Cardiac muscle cell (in vitro differentiated cells and primary cell): Measurements from ENCODE around the gene ZNF699. TPM values are rescaled to one million over a fixed set of nuclear protein-coding genes. Genes with fewer than 3 reads are reported as not detected.

Source experiments
- DNase-seq, 2 donors: peaks; one replicate each; pipeline versions ENCODE4 v3.0.0 to v3.0.0-alpha.2; 2010 to 2017; ENCODE audit warnings: low read depth in 1 of 2, low spot score in 1 of 2
- H3K27ac ChIP-seq: fragments of 200-600 bp; sonication (generic); 2 replicates; pipeline ENCODE4 v1.5.1; 2016
- H3K27me3 ChIP-seq: fragments of 200-600 bp; sonication (generic); 2 replicates; pipeline ENCODE4 v1.6.0; 2016; ENCODE audit warnings: control low read depth
- H3K36me3 ChIP-seq: fragments of 200-600 bp; sonication (generic); 2 replicates; pipeline ENCODE4 v1.5.1; 2016; ENCODE audit warnings: control low read depth
- H3K4me1 ChIP-seq: fragments of 200-600 bp; sonication (generic); 2 replicates; pipeline ENCODE4 v1.8.1; 2017; ENCODE audit warnings: low read depth, mild to moderate bottlenecking, mixed run types
- H3K4me3 ChIP-seq: fragments of 200-600 bp; sonication (generic); 2 replicates; pipeline ENCODE4 v1.5.1; 2016; ENCODE audit warnings: mild to moderate bottlenecking
- H3K9me3 ChIP-seq: fragments of 200-600 bp; sonication (generic); 2 replicates; pipeline ENCODE4 v1.5.1; 2017; ENCODE audit warnings: low read depth, mild to moderate bottlenecking, control low read depth
- polyA plus RNA-seq: library from polyadenylated mRNA; unstranded; fragments of >200 nt; fragmentation: Nextera tagmentation; extraction: Ambion mirVana; gene quantifications from 2 replicates; pipeline ENCODE4 v1.2.1, GENCODE V29; 2016
- total RNA-seq: library from RNA; depleted of rRNA; stranded (reverse); fragments of >200 nt; gene quantifications from 2 replicates; pipeline ENCODE4 v1.2.3, GENCODE V29; 2016
- TF ChIP-seq, protein P1 (sequence below): IDR thresholded peaks from 2 replicates; pipeline ENCODE4 v1.5.1; 2012; ENCODE audit warnings: low read depth, mild to moderate bottlenecking, low read length

ZNF699 gene
- total and polyA plus RNA-seq, 2 experiments from 2014 or later: 3.2 to 17.1 TPM

DNA sequence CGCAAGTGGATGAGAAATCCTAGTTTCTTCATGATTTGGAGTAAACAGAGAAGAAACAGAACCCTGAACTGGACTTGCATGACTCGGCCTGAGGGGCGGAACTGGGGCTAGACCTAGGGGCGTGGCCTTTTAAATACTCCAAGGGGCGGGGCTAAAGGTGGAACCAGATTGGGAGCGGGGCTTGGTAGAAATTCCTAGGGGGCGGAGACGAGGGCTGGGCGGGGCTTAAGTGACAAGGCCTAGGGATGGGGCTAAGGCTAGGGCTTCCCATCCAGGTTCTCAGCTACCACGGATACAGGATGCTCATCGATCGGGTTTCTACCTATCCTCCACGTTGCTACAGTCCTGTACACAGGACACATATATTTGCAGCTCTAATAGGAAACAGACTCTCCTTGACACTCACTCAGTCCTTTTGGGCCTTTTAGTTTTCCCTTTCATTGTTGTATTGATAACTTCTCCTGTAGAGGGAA lies 372 bp upstream of the ZNF699 start:
- Histone ChIP-seq H3K4me1 (peaks cover 3% of the 10 kb centered on the region), H3K9me3 (no peaks in the 10 kb centered on the region), H3K27me3 (no peaks in the 10 kb centered on the region), H3K36me3 (no peaks in the 10 kb centered on the region), H3K27ac (peak overlapping the region; percentile 86), H3K4me3 (peak overlapping the region; percentile 62)
- peak; percentile 94 to 96 for DNase-seq
- TF ChIP-seq, protein P1, sequence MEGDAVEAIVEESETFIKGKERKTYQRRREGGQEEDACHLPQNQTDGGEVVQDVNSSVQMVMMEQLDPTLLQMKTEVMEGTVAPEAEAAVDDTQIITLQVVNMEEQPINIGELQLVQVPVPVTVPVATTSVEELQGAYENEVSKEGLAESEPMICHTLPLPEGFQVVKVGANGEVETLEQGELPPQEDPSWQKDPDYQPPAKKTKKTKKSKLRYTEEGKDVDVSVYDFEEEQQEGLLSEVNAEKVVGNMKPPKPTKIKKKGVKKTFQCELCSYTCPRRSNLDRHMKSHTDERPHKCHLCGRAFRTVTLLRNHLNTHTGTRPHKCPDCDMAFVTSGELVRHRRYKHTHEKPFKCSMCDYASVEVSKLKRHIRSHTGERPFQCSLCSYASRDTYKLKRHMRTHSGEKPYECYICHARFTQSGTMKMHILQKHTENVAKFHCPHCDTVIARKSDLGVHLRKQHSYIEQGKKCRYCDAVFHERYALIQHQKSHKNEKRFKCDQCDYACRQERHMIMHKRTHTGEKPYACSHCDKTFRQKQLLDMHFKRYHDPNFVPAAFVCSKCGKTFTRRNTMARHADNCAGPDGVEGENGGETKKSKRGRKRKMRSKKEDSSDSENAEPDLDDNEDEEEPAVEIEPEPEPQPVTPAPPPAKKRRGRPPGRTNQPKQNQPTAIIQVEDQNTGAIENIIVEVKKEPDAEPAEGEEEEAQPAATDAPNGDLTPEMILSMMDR: no peak

DNA sequence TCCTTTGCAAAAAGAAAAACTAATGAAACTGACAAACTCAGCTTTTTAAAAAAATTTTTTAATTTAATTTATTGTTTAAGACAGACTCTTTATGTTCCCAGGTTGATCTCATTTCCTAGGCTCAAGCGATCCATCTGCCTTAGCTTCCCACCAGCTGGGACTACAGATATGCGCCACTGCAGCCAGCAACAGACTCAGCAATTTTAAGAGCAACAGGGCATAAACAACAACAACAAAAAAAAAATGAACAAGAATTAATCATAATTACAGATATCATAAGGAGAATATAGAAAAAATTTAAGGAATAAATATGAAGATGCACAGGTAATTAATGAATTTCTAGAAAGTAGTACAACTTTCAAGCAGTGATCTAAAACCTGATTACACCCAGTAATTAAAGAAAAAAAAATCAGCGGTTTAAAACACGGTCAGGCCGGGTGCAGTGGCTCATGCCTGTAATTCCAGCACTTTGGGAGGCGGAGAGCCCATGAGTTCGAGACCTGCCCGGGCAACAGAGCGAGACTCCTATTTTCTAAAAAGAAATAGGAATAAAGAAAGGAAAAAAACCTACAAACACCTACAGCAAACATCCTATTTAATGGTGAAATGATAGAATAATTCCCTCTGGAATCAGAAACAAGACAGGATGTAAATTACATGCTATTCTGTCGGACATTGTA lies 1.4 kb downstream of the ZNF699 start:
- DNase-seq: no peak
- Histone ChIP-seq H3K4me3 (peak overlapping the region; percentile 62), H3K27ac (no peak overlapping the region), H3K4me1 (peaks cover 3% of the 10 kb centered on the region), H3K9me3 (no peaks in the 10 kb centered on the region), H3K36me3 (peaks cover 3% of the 10 kb centered on the region), H3K27me3 (no peaks in the 10 kb centered on the region)
- TF ChIP-seq, protein P1: no peak

DNA sequence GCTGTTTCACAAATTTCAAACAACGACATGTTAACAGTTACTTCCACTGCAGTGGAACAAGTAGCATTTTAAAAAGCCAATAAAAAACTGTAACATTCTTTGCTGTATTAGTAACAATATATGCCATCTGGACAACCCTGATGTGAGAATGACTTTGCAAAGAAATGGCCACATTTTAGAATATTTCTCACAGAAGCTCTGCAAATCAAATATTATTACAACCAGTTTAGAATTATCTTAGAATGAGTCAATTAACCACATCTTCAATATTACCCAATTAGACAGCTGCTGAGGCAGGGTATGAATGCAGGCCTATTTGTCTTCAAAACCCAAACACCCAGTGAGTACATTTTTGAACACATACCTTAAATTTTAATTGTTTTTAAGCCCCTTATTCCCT lies 3.2 kb downstream of the ZNF699 start:
- Histone ChIP-seq H3K4me1 (peaks cover 3% of the 10 kb centered on the region), H3K4me3 (no peak overlapping the region), H3K27me3 (no peaks in the 10 kb centered on the region), H3K27ac (no peak overlapping the region), H3K9me3 (no peaks in the 10 kb centered on the region), H3K36me3 (peaks cover 6% of the 10 kb centered on the region)
- TF ChIP-seq, protein P1: no peak
- DNase-seq: peak in 1 of 2 donors; percentile 62

DNA sequence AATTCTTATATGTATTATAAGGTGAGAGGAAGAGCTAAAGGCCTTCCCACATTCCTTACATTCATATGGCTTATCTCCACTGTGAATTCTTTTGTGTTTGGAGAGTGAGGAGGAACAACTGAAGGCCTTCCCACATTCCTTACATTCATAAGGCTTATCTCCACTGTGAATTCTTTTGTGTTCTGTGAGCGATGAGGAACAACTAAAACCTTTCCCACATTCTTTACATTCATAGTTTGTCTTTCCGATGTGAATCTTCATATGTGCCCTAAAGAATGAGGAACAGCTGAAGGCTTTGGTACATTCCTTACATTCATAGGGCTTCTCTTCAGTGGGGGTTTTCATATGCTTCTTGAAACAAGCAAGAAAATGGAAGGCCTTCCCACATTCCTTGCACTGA lies 13.3 kb downstream of the ZNF699 start:
- Histone ChIP-seq H3K4me1 (no peaks in the 10 kb centered on the region), H3K27me3 (no peaks in the 10 kb centered on the region), H3K9me3 (peaks cover 2% of the 10 kb centered on the region), H3K27ac (no peak overlapping the region), H3K4me3 (no peak overlapping the region), H3K36me3 (peaks cover 19% of the 10 kb centered on the region)
- no peak for DNase-seq
- TF ChIP-seq, protein P1: no peak

DNA sequence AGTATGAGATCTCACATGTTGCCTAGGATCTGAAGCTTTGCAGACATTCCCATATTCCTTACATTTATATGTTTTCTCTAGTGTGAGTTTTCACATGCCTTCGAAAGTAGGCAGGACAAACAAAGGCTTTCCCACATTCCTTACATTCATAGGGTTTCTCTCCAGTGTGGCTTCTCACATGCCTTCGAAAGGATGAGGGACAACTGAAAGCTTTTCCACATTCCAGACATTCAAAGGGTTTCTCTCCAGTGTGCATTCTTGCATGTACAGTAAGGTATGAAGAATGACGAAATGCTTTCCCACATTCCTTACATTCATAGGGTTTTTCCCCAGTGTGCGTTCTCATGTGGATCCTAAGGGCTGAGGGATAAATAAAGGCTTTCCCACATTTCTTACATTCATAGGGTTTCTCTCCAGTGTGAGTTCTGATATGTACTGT lies 14.2 kb downstream of the ZNF699 start:
- Histone ChIP-seq H3K4me3 (no peak overlapping the region), H3K27ac (no peak overlapping the region), H3K36me3 (peaks cover 19% of the 10 kb centered on the region), H3K9me3 (peaks cover 2% of the 10 kb centered on the region), H3K27me3 (no peaks in the 10 kb centered on the region), H3K4me1 (no peaks in the 10 kb centered on the region)
- no peak for DNase-seq
- TF ChIP-seq, protein P1: no peak
